HG02870 (cell line): Measurements from ENCODE around the gene USP26.
"Not testable (repeated sequence)": the region's sequence is repeated elsewhere in the genome, so short reads cannot be mapped to it uniquely, and the experiment has no call there.

Experiments
- ATAC-seq: cut with Tn5 transposase; IDR thresholded peaks from one replicate; pipeline ENCODE4 v1.9.1; 2021; ENCODE audit warnings: mild to moderate bottlenecking, moderate library complexity; ENCODE audit not compliant: unreplicated experiment

Gene USP26, protein sequence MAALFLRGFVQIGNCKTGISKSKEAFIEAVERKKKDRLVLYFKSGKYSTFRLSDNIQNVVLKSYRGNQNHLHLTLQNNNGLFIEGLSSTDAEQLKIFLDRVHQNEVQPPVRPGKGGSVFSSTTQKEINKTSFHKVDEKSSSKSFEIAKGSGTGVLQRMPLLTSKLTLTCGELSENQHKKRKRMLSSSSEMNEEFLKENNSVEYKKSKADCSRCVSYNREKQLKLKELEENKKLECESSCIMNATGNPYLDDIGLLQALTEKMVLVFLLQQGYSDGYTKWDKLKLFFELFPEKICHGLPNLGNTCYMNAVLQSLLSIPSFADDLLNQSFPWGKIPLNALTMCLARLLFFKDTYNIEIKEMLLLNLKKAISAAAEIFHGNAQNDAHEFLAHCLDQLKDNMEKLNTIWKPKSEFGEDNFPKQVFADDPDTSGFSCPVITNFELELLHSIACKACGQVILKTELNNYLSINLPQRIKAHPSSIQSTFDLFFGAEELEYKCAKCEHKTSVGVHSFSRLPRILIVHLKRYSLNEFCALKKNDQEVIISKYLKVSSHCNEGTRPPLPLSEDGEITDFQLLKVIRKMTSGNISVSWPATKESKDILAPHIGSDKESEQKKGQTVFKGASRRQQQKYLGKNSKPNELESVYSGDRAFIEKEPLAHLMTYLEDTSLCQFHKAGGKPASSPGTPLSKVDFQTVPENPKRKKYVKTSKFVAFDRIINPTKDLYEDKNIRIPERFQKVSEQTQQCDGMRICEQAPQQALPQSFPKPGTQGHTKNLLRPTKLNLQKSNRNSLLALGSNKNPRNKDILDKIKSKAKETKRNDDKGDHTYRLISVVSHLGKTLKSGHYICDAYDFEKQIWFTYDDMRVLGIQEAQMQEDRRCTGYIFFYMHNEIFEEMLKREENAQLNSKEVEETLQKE

GRCh38 chrX:133097031-133097430 is at the start of gene USP26:
Gene USP26, minus strand, starts transcription at chrX:133097109. Its CDS starts 68,889 bp downstream, at chrX:133028220.
- ATAC-seq, result no peak

DNA sequence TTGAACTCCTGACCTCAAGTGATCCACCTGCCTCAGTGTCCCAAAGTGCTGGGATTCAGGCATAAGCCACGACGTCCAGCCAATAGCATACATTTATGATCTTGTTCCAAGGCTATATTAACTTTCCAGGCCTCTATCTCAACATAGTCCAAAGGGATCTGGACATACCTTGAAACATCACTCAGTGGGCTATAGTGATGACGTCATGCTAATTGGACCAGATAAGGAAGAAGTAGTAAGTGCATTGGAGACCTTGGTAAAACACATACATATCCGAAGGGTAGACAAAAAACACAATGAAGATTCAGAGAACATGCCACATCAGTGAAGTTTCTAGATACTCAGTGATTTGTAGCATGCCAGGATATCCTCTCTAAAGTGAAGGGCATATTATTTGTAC is 37.4 kb upstream of the USP26 start:
- no peak for ATAC-seq

DNA sequence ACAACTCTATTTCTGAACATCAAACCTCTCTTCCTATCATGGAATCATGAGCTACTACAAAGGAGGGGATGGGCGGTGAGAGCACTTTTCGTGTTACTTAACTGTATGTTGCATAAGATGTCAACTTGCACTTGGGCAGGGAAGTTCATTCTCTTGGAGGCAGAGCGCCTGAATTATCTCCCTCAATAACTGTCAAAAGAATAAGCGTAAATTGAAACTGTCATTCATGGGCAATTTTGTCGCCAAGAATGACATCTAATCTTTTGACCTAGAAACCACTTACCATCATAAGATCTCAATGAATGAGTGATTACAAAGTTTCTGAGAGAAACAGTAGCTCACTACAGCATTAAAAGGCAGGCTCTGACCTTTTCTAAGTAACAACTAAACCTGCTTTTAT is 23.5 kb upstream of the USP26 start:
- ATAC-seq, result no peak

GRCh38 chrX:133094098-133094731 is 2.7 kb downstream of the USP26 start:
- ATAC-seq, result no peak

- no peak for ATAC-seq
Measured at GRCh38 chrX:133090236-133090809, 6.6 kb downstream of the USP26 start.

- no peak for ATAC-seq
Measured at GRCh38 chrX:133089411-133089810, 7.5 kb downstream of the USP26 start.

GRCh38 chrX:133085785-133086184 is 11.1 kb downstream of the USP26 start:
- no peak for ATAC-seq

DNA sequence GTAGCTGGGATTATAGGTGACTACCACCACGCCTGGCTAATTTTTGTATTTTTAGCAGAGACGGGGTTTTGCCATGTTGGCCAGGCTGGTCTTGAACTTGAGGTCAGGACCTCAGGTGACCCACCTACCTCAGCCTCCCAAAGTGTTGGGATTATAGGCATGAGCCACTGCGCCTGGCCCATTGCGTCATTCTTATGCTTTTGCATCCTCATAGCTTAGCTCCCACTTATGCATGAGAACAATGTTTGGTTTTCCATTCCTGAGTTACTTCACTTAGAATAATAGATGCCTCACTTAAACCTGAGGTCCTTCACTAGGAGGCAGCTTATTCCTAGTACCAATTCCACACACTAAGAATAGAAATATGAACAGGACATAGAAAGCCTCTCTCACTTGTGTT is 11.9 kb downstream of the USP26 start:
- ATAC-seq, result not testable (repeated sequence)

DNA sequence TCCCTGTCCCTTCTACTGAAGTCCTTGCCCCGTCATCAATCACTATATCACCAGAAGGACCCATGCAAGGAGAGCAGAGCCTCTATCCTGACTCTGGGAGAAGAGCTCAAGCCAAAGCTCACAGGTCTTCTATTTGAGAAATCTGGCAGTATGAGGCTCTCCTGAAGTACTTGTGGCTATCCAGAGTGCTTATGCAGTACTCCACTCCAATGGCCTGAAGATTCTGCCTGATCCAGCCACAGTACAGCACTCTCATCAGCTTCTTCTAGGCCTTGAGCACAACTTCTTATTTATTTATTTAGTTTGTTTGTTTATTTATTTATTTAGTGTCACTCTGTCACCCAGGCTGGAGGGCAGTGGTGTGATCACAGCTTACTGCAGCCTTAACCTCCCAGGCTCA is 13.0 kb downstream of the USP26 start:
- ATAC-seq, result no peak

DNA sequence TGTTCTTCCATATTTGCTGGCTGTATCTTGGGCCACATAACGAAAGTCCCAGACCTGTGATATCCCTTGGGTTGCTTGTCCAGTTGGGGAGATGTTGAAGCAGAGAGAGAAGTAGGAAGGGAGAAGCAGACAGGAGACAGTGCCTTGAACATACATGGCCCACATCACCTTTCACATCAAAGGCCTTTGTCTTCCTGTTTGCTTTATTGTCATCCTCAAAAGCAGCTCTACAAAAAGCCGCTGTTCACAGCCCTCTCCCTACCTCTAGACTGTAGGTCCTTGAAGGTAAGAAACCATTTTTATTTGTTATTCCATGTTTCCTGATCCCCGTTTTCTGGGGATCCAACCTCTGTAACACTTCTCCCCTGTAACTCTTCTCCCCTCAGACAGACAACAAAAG is 14.9 kb downstream of the USP26 start:
- no peak for ATAC-seq

DNA sequence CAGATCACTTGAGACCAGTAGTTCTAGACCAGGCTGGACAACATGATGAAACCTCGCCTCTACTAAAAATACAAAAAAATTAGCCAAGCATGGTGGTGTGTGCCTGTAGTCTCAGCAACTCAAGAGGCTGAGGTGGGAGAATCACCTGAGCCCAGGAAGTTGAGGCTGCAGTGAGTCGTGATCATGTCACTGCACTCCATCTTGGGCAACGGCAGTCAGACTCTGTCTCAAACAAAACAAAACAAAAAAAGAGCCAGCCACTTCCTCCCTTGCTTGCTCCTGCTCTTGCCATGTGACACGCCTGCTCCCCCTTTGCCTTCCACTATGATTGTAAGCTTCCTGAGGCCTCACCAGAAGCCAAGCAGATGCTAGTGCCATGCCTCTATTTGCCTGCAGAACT is 19.1 kb downstream of the USP26 start:
- ATAC-seq, result not testable (repeated sequence)

DNA sequence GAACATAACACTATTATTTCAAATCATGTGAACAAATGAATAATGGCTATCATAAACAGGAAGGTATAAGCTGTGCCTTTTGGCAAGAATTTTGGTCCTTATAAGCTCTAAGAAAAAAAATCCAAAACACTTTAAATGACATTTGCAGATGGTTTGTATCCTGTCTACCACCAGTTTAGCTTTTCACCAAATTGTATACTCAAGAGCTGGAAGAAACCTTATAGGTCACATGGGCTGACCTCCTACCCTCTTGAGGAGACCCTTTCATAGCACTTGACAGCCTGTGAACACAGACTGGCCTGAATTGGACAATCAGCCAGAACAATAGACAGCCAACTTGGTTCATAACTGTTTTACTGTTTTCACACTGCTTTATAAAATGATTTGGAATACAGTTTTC is 24.3 kb downstream of the USP26 start:
- no peak for ATAC-seq

GRCh38 chrX:133068461-133068860 is 28.4 kb downstream of the USP26 start:
- ATAC-seq, result no peak

DNA sequence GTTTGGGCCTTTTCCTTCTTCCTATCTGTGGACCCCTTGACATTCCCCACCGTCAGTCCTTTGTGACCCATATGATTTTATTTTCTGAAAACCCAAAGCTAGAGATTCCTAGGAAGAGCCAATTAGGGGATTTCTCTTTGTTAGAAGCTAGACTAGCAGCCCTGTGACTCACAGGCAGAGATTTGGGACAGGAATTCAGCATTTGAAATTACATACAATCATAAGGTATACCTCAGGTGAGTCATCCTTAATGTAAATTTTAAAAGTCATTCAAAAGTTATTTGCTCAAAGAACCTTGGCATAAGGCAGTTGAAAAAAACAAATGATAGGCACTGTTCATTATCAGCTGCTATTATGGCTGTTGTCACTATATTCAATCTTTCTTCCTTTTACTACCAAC is 40.6 kb downstream of the USP26 start:
- no peak for ATAC-seq

DNA sequence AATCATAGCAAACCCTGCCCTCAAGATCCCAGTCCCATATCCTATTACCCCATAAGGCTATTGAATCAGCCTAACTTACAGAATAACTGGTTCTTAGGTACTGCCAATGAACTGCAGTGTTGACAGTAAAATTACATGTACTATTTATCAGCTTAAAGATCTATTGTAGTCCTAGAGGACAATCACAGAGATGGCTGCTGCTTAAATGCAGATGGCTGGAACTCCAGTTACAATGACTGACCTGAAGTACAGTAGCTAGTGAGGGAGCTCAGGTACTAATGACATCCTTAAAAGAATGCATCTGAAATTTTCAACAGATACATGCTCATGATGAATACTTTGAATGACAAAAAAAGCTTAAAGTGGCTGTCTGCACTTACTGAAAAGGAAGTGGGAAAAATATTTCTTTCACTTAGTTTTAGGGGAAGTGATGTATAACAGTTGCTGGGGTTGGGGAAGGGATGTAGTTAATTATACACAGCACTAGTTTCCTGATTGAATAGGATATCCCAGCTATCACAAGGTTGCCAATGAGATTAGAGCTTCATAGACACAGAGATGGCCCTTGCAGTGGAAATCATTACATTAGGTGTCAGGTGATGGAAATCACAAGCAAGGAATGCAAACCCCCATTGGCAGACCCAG is 42.0 kb downstream of the USP26 start:
- ATAC-seq, result no peak

DNA sequence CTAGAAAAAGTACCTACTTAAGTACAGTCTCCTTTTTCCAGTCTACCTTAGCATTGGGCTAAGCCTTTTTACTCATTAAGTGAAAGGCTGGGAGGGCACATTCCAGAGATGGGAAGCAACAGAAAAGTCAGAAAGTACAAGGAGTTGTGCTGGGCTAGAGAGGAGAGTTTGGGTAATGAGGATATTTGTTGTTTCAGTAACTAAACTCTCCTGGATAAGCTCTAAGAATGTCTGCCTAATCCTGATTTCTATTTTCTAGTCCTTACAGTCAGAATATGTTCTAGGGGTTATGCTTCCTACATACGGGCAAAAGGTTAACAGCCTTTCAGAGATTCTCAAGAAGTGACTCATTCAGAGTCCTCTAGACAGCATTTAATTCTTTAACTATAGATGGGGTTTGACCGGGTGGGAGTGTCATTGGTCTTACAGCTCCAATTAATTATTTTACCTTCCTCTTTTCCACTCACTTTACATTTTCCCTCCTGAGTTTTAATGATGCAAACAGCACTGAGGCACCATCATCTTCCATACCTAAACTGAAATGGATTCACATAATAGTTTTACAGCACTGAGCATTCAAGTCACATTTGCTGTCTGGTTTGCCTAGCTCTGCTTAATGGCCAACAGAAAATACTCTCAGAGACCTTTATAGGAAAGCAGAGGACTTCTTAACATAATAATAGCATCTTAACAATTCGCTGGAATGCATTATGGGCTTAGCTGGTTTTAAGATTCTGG is 42.9 kb downstream of the USP26 start:
- ATAC-seq, result no peak

DNA sequence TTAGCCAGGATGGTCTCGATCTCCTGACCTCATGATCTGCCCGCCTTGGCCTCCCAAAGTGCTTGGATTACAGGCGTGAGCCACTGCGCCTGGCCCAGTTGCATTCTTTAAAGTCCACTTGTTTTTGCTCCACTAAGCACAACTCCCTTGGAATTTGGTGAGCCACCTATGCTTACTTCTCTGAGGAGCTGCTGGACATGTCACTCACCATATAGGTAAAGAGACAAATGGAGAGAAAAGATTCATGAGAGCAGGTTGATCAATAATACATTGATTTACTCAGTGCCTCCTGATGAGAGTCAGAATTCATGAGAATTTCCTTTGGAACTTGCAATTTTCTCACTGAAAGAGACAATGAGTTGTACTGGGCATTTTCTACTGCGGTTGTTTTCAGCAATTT is 48.2 kb downstream of the USP26 start:
- no peak for ATAC-seq

GRCh38 chrX:133046601-133047000 is 50.3 kb downstream of the USP26 start:
- no peak for ATAC-seq

DNA sequence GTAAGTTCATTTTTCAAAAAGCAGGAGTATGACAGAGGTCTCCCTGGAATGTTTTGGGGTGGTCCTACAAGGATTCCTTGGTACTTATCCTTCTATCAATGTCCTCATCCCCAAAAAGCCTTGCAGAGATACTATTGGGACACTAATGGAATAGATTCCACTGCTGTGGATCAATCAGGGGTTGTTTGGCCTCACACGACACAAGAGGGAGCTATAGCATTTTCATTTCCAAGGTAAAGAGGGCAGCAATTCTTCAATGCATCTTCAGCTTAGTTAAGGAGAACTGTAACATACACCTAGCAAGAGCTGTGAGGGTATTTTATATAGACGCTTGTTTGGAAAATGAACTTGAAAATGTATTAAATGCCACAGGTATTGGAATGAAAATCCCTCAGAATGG is 50.9 kb downstream of the USP26 start:
- no peak for ATAC-seq
